H9 (cell line): ENCODE results near the gene CSTA. TPM values are rescaled to one million over a fixed set of nuclear protein-coding genes. Genes with fewer than 3 reads are reported as not detected.

Source experiments
- DNase-seq: peaks from one replicate; pipeline ENCODE4 v3.0.0-alpha.2; 2017
- H2AFZ ChIP-seq: one replicate; pipeline ENCODE4 v1.6.1; 2013; ENCODE audit warnings: mild to moderate bottlenecking, low read length, control low read depth, moderate library complexity
- H2AK5ac ChIP-seq: 2 replicates; pipeline ENCODE4 v1.6.1; 2013; ENCODE audit warnings: low read length, control low read depth, mixed read lengths; ENCODE audit not compliant: insufficient read length
- H2BK120ac ChIP-seq: one replicate; pipeline ENCODE4 v1.6.1; 2013; ENCODE audit warnings: low read depth, mild to moderate bottlenecking, low read length, control low read depth, inconsistent platforms; ENCODE audit not compliant: poor library complexity, severe bottlenecking
- H2BK12ac ChIP-seq: 2 replicates; pipeline ENCODE4 v1.6.1; 2013; ENCODE audit warnings: low read length, control low read depth, mixed read lengths, low read depth; ENCODE audit not compliant: insufficient read length
- H2BK15ac ChIP-seq: 2 replicates; pipeline ENCODE4 v1.6.1; 2013; ENCODE audit warnings: low read depth, low read length, control low read depth
- H2BK20ac ChIP-seq: one replicate; pipeline ENCODE4 v1.6.1; 2013; ENCODE audit warnings: low read depth, mild to moderate bottlenecking, low read length, control low read depth, inconsistent platforms; ENCODE audit not compliant: poor library complexity, severe bottlenecking
- H2BK5ac ChIP-seq: 2 replicates; pipeline ENCODE4 v1.6.1; 2013; ENCODE audit warnings: low read length, control low read depth, mixed read lengths; ENCODE audit not compliant: insufficient read length
- H3K14ac ChIP-seq: 2 replicates; pipeline ENCODE4 v1.6.1; 2013; ENCODE audit warnings: low read length, control low read depth; ENCODE audit not compliant: insufficient read depth
- H3K18ac ChIP-seq: 2 replicates; pipeline ENCODE4 v1.6.1; 2013; ENCODE audit warnings: low read depth, mild to moderate bottlenecking, mixed read lengths, low read length, control low read depth; ENCODE audit not compliant: insufficient read length
- H3K23ac ChIP-seq: 2 replicates; pipeline ENCODE4 v1.6.1; 2013; ENCODE audit warnings: low read length, control low read depth, mixed read lengths, low read depth; ENCODE audit not compliant: insufficient read length
- H3K23me2 ChIP-seq: 2 replicates; pipeline ENCODE4 v1.6.1; 2013; ENCODE audit warnings: low read depth, mild to moderate bottlenecking, mixed read lengths, low read length, control low read depth; ENCODE audit not compliant: insufficient read length, poor library complexity, severe bottlenecking
- H3K27ac ChIP-seq: 2 replicates; pipeline ENCODE4 v1.5.1; 2013; ENCODE audit warnings: low read length, control low read depth, mixed read lengths, low read depth; ENCODE audit not compliant: insufficient read length
- H3K27me3 ChIP-seq: 2 replicates; pipeline ENCODE4 v1.6.1; 2013; ENCODE audit warnings: low read length, control low read depth, inconsistent platforms; ENCODE audit not compliant: insufficient read depth
- H3K4ac ChIP-seq: 2 replicates; pipeline ENCODE4 v1.6.1; 2013; ENCODE audit warnings: low read depth, mild to moderate bottlenecking, control low read depth, inconsistent platforms, low read length, moderate library complexity
- H3K4me1 ChIP-seq: 2 replicates; pipeline ENCODE4 v1.6.1; 2013; ENCODE audit warnings: low read length, control low read depth, inconsistent platforms; ENCODE audit not compliant: insufficient read depth
- H3K4me2 ChIP-seq: 2 replicates; pipeline ENCODE4 v1.6.1; 2013; ENCODE audit warnings: low read length, control low read depth, mixed read lengths; ENCODE audit not compliant: insufficient read length, insufficient read depth
- H3K56ac ChIP-seq: 2 replicates; pipeline ENCODE4 v1.6.1; 2013; ENCODE audit warnings: low read depth, mild to moderate bottlenecking, mixed read lengths, low read length, control low read depth; ENCODE audit not compliant: insufficient read length
- H3K79me1 ChIP-seq: 2 replicates; pipeline ENCODE4 v1.6.1; 2013; ENCODE audit warnings: low read depth, mild to moderate bottlenecking, moderate library complexity, low read length, control low read depth, inconsistent platforms; ENCODE audit not compliant: insufficient read depth, poor library complexity, severe bottlenecking
- H3K79me2 ChIP-seq: 2 replicates; pipeline ENCODE4 v1.6.1; 2013; ENCODE audit warnings: low read length, control low read depth, inconsistent platforms; ENCODE audit not compliant: insufficient read depth
- H3K9ac ChIP-seq: 2 replicates; pipeline ENCODE4 v1.6.1; 2013; ENCODE audit warnings: low read length, control low read depth, mixed read lengths; ENCODE audit not compliant: insufficient read length; ENCODE audit errors: extremely low read depth
- H3K9me3 ChIP-seq: one replicate; pipeline ENCODE4 v1.6.1; 2013; ENCODE audit warnings: low read depth, low read length, inconsistent platforms; ENCODE audit not compliant: control insufficient read depth
- H3T11ph ChIP-seq: one replicate; pipeline ENCODE4 v1.6.1; 2013; ENCODE audit warnings: mild to moderate bottlenecking, low read length, control low read depth, inconsistent platforms
- H4K20me1 ChIP-seq: one replicate; pipeline ENCODE4 v1.6.1; 2013; ENCODE audit not compliant: control insufficient read depth, insufficient read length, insufficient read depth
- H4K5ac ChIP-seq: 2 replicates; pipeline ENCODE4 v1.6.1; 2013; ENCODE audit warnings: low read depth, mild to moderate bottlenecking, mixed read lengths, low read length, control low read depth; ENCODE audit not compliant: insufficient read length
- H4K8ac ChIP-seq: replicated peaks from 2 replicates; pipeline ENCODE4 v1.6.1; 2013; ENCODE audit warnings: low read length, control low read depth, mixed read lengths, low read depth; ENCODE audit not compliant: insufficient read length
- H4K91ac ChIP-seq: 2 replicates; pipeline ENCODE4 v1.6.1; 2013; ENCODE audit warnings: low read depth, mild to moderate bottlenecking, moderate library complexity, mixed read lengths, low read length, control low read depth; ENCODE audit not compliant: insufficient read length
- H3K27ac Mint-ChIP-seq, 3 experiments: 2 replicates in 2 of 3; 3 replicates in 1 of 3; pipeline ENCODE4 v1.8.0; 2020 to 2021; ENCODE audit warnings: mixed read lengths in 3 of 3, mild to moderate bottlenecking in 1 of 3, moderate library complexity in 1 of 3
- H3K27me3 Mint-ChIP-seq: 2 replicates; pipeline ENCODE4 v1.8.0; 2021; ENCODE audit warnings: low read depth, mild to moderate bottlenecking, moderate library complexity, mixed read lengths
- H3K36me3 Mint-ChIP-seq, 3 experiments: 2 replicates in 2 of 3; 3 replicates in 1 of 3; pipeline ENCODE4 v1.8.0; 2020 to 2021; ENCODE audit warnings: low read depth in 3 of 3, mixed read lengths in 3 of 3; ENCODE audit not compliant: insufficient read depth in 1 of 3
- H3K4me1 Mint-ChIP-seq, 2 experiments: 2 replicates each; pipeline ENCODE4 v1.8.0; 2020; ENCODE audit warnings: mixed read lengths in 2 of 2
- H3K4me3 Mint-ChIP-seq, 2 experiments: 2 replicates in 1 of 2; 3 replicates in 1 of 2; pipeline ENCODE4 v1.8.0; 2020 to 2021; ENCODE audit warnings: mild to moderate bottlenecking in 2 of 2, mixed read lengths in 2 of 2, moderate library complexity in 1 of 2
- H3K9me3 Mint-ChIP-seq, 2 experiments: 2 replicates in 1 of 2; 3 replicates in 1 of 2; pipeline ENCODE4 v1.8.0; 2020; ENCODE audit warnings: mild to moderate bottlenecking in 2 of 2, mixed read lengths in 2 of 2, moderate library complexity in 1 of 2
- CTCF ChIP-seq: fragments of 200-600 bp; sonication (generic); conservative IDR thresholded peaks from 3 replicates; pipeline ENCODE4 v1.8.0; 2021; ENCODE audit warnings: antibody characterized with exemption, mild to moderate bottlenecking
- WGBS: extraction: QIAGEN DNeasy Blood & Tissue Kit; methylation state at CpG from one replicate; pipeline ENCODE4 v1.1.7; 2013; ENCODE audit warnings: missing lambda C conversion rate, low lambda C conversion rate, mixed read lengths; ENCODE audit not compliant: insufficient read length; ENCODE audit errors: extremely low coverage; 5-methylcytosine and 5-hydroxymethylcytosine counted together
- total RNA-seq: library from RNA; stranded (reverse); gene quantifications from 2 replicates; pipeline ENCODE4 v1.2.1, GENCODE V29; 2021

The CSTA gene
- total RNA-seq, 1 experiment from 2014 or later: not detected

DNA sequence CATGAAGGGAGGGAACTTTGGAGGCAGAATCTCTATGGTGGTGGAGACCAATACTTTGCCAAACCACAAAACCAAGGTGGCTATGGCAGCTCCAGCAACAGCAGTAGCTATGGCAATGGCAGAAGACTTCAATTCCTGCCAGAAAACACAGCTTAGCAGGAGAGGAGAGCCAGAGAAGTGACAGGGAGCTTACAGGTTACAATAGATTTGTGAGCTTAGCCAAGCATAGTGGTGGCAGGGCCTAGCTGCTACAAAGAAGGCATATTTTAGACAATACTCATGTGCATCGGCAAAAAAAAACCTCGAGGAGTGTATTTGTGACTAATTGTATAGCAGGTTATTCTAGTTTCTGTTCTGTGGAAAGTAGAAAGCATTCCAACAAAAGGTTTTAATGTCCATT is 6.4 kb upstream of the CSTA start:
- Mint-ChIP-seq H3K9me3 (peaks cover 7 to 9% of the 10 kb centered on the region in 2 experiments; a peak in 4 of 5 replicates), H3K4me3 (no peak overlapping the region), H3K4me1 (peaks cover 10 to 13% of the 10 kb centered on the region in 2 experiments), H3K27me3 (peaks cover 6% of the 10 kb centered on the region), H3K27ac (no peak overlapping the region), H3K36me3 (no peaks in the 10 kb centered on the region)
- H2BK20ac ChIP-seq: no peak overlapping the region
- H3K14ac ChIP-seq: no peak overlapping the region
- no peak overlapping the region for H2BK15ac ChIP-seq
- no peaks in the 10 kb centered on the region for H3K27me3 ChIP-seq
- H3K9ac ChIP-seq: no peak overlapping the region
- WGBS: no CpG with 5 or more reads among the region's 2 CpGs
- no peak overlapping the region for H3K23ac ChIP-seq
- no peaks in the 10 kb centered on the region for H3K9me3 ChIP-seq
- H2BK12ac ChIP-seq: no peak overlapping the region
- DNase-seq: no peak
- no peak for TF ChIP-seq CTCF
- H3K4ac ChIP-seq: no peak overlapping the region
- no peak overlapping the region for H2BK5ac ChIP-seq
- no peaks in the 10 kb centered on the region for H3K79me2 ChIP-seq
- H3K4me2 ChIP-seq: no peak overlapping the region
- no peak overlapping the region for H4K91ac ChIP-seq
- H2AFZ ChIP-seq: no peak overlapping the region
- H2BK120ac ChIP-seq: no peak overlapping the region
- H3K18ac ChIP-seq: no peak overlapping the region
- no peaks in the 10 kb centered on the region for H3K23me2 ChIP-seq
- no peak overlapping the region for H2AK5ac ChIP-seq
- H4K5ac ChIP-seq: no peak overlapping the region
- H3T11ph ChIP-seq: no peak overlapping the region
- no peak overlapping the region for H3K27ac ChIP-seq
- no peaks in the 10 kb centered on the region for H3K4me1 ChIP-seq
- no peaks in the 10 kb centered on the region for H4K20me1 ChIP-seq
- H3K56ac ChIP-seq: no peak overlapping the region
- H4K8ac ChIP-seq: no peak overlapping the region
- H3K79me1 ChIP-seq: no peaks in the 10 kb centered on the region
